ENCODE data around the gene SLC25A44.
A peak's percentile ranks its signal among the peaks of the same experiment; 100 is the strongest.
"Not testable (repeated sequence)": the region's sequence is repeated elsewhere in the genome, so short reads cannot be mapped to it uniquely, and the experiment has no call there.

Gene SLC25A44

GRCh38 chr1:156180471-156180870 is 13.4 kb upstream of the SLC25A44 start:
- Mint-ChIP-seq H3K4me1 (peaks cover 15% of the 10 kb centered on the region), H3K27me3 (no peaks in the 10 kb centered on the region), H3K27ac (no peak overlapping the region), H3K36me3 (ENCODE audit: low read depth) (peaks cover 21% of the 10 kb centered on the region), H3K4me3 (no peak overlapping the region), H3K9me3 (no peaks in the 10 kb centered on the region)
- ATAC-seq (no peak), DNase-seq (no peak)

DNA sequence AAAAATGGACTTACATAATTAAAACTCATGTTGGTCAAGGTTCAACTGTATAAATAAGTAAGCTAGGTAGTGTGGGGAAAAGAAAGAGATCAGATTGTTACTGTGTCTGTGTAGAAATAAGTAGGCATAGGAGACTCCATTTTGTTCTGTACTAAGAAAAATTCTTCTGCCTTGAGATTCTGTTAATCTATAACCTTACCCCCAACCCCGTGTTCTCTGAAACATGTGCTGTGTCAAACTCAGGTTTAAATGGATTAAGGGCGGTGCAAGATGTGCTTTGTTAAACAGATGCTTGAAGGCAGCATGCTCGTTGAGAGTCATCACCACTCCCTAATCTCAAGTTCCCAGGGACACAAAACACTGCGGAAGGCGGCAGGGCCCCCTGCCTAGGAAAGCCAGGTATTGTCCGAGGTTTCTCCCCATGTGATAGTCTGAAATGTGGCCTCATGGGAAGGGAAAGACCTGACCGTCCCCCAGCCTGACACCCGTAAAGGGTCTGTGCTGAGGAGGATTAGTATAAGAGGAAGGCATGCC is 12.4 kb upstream of the SLC25A44 start:
- H3K27me3 Mint-ChIP-seq, H3K27ac Mint-ChIP-seq, H3K4me3 Mint-ChIP-seq, H3K9me3 Mint-ChIP-seq, DNase-seq, ATAC-seq: not testable (repeated sequence)
- Mint-ChIP-seq H3K4me1 (peaks cover 17% of the 10 kb centered on the region), H3K36me3 (ENCODE audit: low read depth) (peaks cover 14% of the 10 kb centered on the region)

DNA sequence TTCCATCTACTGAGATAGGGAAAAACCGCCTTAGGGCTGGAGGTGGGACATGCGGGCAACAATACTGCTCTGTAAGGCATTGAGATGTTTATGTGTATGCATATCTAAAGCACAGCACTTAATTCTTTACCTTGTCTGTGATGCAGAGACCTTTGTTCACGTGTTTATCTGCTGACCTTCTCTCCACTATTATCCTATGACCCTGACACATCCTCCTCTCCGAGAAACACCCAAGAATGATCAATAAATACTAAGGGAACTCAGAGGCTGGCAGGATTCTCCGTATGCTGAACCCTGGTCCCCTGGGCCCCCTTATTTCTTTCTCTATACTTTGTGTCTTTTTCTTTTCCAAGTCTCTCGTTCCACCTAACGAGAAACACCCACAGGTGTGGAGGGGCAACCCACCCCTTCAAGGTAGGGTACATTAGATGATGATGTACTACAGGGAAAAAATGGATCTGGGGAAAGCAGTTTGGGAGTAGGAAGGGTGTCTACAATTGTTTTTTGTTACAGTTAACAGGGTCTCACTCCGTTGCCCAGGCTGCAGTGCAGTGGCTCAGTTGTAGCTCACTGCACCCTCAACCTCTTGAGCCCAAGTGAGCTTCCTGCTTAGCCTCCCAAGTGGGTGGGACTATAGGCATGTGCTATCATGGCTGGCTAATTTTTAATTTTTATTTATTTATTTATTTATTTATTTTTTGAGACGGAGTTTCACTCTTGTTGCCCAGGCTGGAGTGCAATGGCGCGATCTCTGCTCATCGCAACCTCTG is 11.7 kb upstream of the SLC25A44 start:
- H3K36me3 Mint-ChIP-seq (ENCODE audit: low read depth): peaks cover 11% of the 10 kb centered on the region

GRCh38 chr1:156186347-156187177 is 7.3 kb upstream of the SLC25A44 start:
- not testable (repeated sequence) for ATAC-seq; H3K4me3 Mint-ChIP-seq; DNase-seq; H3K4me1 Mint-ChIP-seq; H3K9me3 Mint-ChIP-seq; H3K27me3 Mint-ChIP-seq; H3K27ac Mint-ChIP-seq; H3K36me3 Mint-ChIP-seq (ENCODE audit: low read depth)

More for the DNA sequence above, 11.7 kb upstream of the SLC25A44 start:
- H3K27ac Mint-ChIP-seq, H3K27me3 Mint-ChIP-seq, H3K9me3 Mint-ChIP-seq, H3K4me3 Mint-ChIP-seq, DNase-seq, ATAC-seq: not testable (repeated sequence)
- H3K4me1 Mint-ChIP-seq: peaks cover 15% of the 10 kb centered on the region

DNA sequence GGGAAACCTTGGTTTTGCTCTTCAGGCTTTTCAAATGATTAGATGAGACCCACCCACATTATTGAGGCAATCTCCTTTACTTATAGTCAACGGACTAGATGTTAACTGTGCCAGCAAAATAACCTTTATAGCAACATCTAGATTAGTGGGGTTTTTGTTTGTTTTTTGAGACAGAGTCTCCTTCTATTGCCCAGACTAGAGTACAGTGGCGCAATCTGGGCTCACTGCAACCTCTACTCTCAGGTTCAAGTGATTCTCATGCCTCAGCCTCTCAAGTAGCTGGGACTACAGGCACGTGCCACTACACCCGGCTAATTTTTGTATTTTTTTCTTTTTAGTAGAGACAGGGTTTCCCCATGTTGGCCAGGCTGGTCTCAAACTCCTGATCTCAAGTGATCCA is 3.6 kb upstream of the SLC25A44 start:
- peaks cover 33% of the 10 kb centered on the region for H3K4me1 Mint-ChIP-seq
- H3K27ac Mint-ChIP-seq, H3K4me3 Mint-ChIP-seq, H3K27me3 Mint-ChIP-seq, H3K9me3 Mint-ChIP-seq, ATAC-seq, DNase-seq: not testable (repeated sequence)
- peaks cover 12% of the 10 kb centered on the region for H3K36me3 Mint-ChIP-seq (ENCODE audit: low read depth)

- Mint-ChIP-seq H3K27ac (no peak overlapping the region), H3K4me1 (peaks cover 43% of the 10 kb centered on the region), H3K36me3 (ENCODE audit: low read depth) (peaks cover 22% of the 10 kb centered on the region), H3K27me3 (no peaks in the 10 kb centered on the region), H3K9me3 (peaks cover 7% of the 10 kb centered on the region), H3K4me3 (no peak overlapping the region)
- no peak for ATAC-seq
- no peak for DNase-seq
Measured at GRCh38 chr1:156191292-156191964, 2.5 kb upstream of the SLC25A44 start.

GRCh38 chr1:156193208-156193487 is 756 bp upstream of the SLC25A44 start:
- Mint-ChIP-seq H3K27me3 (no peaks in the 10 kb centered on the region), H3K27ac (peak overlapping the region; percentile 96), H3K4me1 (peaks cover 53% of the 10 kb centered on the region), H3K4me3 (no peak overlapping the region), H3K9me3 (no peaks in the 10 kb centered on the region), H3K36me3 (ENCODE audit: low read depth) (peaks cover 34% of the 10 kb centered on the region)
- DNase-seq (no peak), ATAC-seq (no peak)

- Mint-ChIP-seq H3K9me3 (no peaks in the 10 kb centered on the region), H3K36me3 (ENCODE audit: low read depth) (peaks cover 44% of the 10 kb centered on the region), H3K27me3 (no peaks in the 10 kb centered on the region), H3K4me1 (peaks cover 53% of the 10 kb centered on the region), H3K27ac (peak overlapping the region; percentile 96), H3K4me3 (no peak overlapping the region)
- ATAC-seq: no peak
- no peak for DNase-seq
Measured at GRCh38 chr1:156194300-156194652, 372 bp downstream of the SLC25A44 start.

- Mint-ChIP-seq H3K4me3 (no peak overlapping the region), H3K4me1 (peaks cover 53% of the 10 kb centered on the region), H3K27ac (peak overlapping the region; percentile 63), H3K9me3 (no peaks in the 10 kb centered on the region), H3K27me3 (no peaks in the 10 kb centered on the region), H3K36me3 (ENCODE audit: low read depth) (peaks cover 58% of the 10 kb centered on the region)
- ATAC-seq: no peak
- no peak for DNase-seq
Measured at GRCh38 chr1:156195853-156196252, 1.9 kb downstream of the SLC25A44 start.

GRCh38 chr1:156196445-156196844 is 2.5 kb downstream of the SLC25A44 start:
- Mint-ChIP-seq H3K36me3 (ENCODE audit: low read depth) (peaks cover 58% of the 10 kb centered on the region), H3K4me1 (peaks cover 53% of the 10 kb centered on the region), H3K27ac (peak overlapping the region; percentile 96), H3K4me3 (no peak overlapping the region), H3K9me3 (no peaks in the 10 kb centered on the region), H3K27me3 (no peaks in the 10 kb centered on the region)
- ATAC-seq: no peak
- no peak for DNase-seq

- H3K4me1 Mint-ChIP-seq: peaks cover 39% of the 10 kb centered on the region
- H3K27ac Mint-ChIP-seq: peak overlapping the region; percentile 96
- H3K36me3 Mint-ChIP-seq (ENCODE audit: low read depth): peaks cover 56% of the 10 kb centered on the region
- H3K27me3 Mint-ChIP-seq: no peaks in the 10 kb centered on the region
- DNase-seq (no peak), ATAC-seq (peak; percentile 87)
- H3K9me3 Mint-ChIP-seq: no peaks in the 10 kb centered on the region
- no peak overlapping the region for H3K4me3 Mint-ChIP-seq
Measured at GRCh38 chr1:156198831-156199349, 5.0 kb downstream of the SLC25A44 start.

GRCh38 chr1:156200044-156200443 is 6.1 kb downstream of the SLC25A44 start:
- DNase-seq (no peak), ATAC-seq (no peak)
- Mint-ChIP-seq H3K27me3 (no peaks in the 10 kb centered on the region), H3K36me3 (ENCODE audit: low read depth) (peaks cover 49% of the 10 kb centered on the region), H3K27ac (peak overlapping the region; percentile 96), H3K9me3 (no peaks in the 10 kb centered on the region), H3K4me3 (no peak overlapping the region), H3K4me1 (peaks cover 31% of the 10 kb centered on the region)

GRCh38 chr1:156203331-156203730 is 9.4 kb downstream of the SLC25A44 start:
- H3K4me1 Mint-ChIP-seq: peaks cover 11% of the 10 kb centered on the region
- no peak overlapping the region for H3K27ac Mint-ChIP-seq
- DNase-seq: no peak
- H3K9me3 Mint-ChIP-seq: no peaks in the 10 kb centered on the region
- no peak for ATAC-seq
- H3K27me3 Mint-ChIP-seq: no peaks in the 10 kb centered on the region
- no peak overlapping the region for H3K4me3 Mint-ChIP-seq
- peaks cover 45% of the 10 kb centered on the region for H3K36me3 Mint-ChIP-seq (ENCODE audit: low read depth)

GRCh38 chr1:156204686-156205085 is 10.8 kb downstream of the SLC25A44 start:
- Mint-ChIP-seq H3K4me1 (peaks cover 11% of the 10 kb centered on the region), H3K36me3 (ENCODE audit: low read depth) (peaks cover 39% of the 10 kb centered on the region), H3K4me3 (no peak overlapping the region), H3K27ac (no peak overlapping the region), H3K27me3 (no peaks in the 10 kb centered on the region), H3K9me3 (no peaks in the 10 kb centered on the region)
- DNase-seq (no peak), ATAC-seq (no peak)

Measured in activated naive CD8-positive, alpha-beta T cell treated with anti-CD3 and anti-CD28 coated beads, Interleukin-2, amount 50 U/mL, for 24 hours (primary cell).